Right renal cortex interstitium (tissue), 3 donors: ENCODE measurements around the gene TWF1. TPM values are rescaled to one million over a fixed set of nuclear protein-coding genes. Genes with fewer than 3 reads are reported as not detected.
"Not testable (repeated sequence)": the region's sequence is repeated elsewhere in the genome, so short reads cannot be mapped to it uniquely, and the experiment has no call there.

ENCODE experiments used
- DNase-seq, 3 donors: peaks; one replicate each; pipeline ENCODE4 v3.0.0-alpha.2; 2013; ENCODE audit warnings: low read depth in 3 of 3, low spot score in 2 of 3
- polyA plus RNA-seq, 3 donors: library from polyadenylated mRNA; unstranded; fragments of 120-200 nt; gene quantifications; one replicate each; pipeline ENCODE4 v1.2.1, GENCODE V29; 2013; ENCODE audit not compliant: insufficient read length in 3 of 3

The TWF1 gene
- 10 to 100 TPM; 77.3 to 83.9 (median 81.9) TPM for polyA plus RNA-seq

DNA sequence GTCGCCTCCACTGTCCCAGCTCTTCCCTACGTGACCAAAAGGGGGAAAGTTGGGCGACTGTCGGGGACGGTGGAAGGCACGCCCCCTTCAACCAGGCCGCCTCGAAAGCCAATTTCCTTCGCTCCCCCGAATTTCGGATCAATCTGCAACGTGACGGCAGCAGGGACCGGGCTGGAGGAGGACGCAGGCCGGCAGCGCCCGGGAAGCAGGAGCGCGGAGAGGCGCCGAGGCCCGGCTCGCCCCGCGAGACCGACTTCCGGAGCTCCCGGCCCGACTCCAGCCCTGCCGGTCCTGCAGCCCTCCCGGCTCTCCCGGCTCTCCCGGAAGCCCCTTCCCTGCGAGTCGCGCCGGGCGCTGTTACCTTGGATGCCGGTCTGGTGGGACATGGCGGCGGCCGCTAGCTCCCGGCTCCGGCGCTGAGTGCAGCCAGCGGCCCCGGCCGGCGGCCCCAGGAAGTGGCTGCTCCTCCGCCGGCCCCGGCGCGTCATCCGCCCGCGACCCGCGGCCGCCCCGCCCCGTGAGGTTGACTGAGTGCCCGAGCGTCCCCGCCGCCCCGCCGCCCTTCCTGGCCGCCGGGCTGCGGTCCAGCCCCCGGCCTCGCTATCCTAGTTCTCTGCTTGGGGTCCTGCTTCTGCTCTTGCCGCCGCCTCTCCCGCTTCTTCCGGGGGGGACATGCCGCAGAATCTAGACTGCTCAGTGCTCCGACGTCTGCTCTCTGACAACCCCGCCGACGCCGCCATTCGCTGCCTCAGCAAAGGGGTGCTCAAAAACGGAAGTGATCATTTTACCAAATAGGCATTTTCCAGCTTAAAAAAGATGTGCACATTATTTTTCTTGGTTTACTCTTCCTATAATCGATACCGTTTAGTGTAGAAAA lies at the start of gene TWF1:
Gene TWF1 (minus strand): TSS at position 458 of the 877 bp plus-strand sequence. CDS start 72 bp downstream, at position 386.
- DNase-seq: peak; percentile 73 to 78 (median 75)

DNA sequence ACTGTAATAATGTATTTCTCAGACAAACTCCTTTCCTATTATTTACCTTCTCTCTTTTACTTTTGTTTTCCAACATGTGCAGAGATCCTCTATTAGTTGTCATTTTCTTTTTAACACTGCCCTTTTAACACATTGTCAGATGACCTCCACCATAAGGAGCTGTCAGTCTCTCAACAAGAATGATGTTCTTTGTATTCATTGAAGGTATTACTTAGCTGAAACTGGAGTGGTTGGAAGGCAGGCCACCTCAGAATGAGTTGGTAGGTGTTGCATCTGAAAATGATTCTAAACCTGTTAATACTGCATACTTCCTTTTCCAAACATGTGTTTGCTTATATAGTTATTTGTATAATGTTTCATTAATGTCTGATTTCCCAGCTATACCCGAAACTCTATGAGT lies 46.6 kb upstream of the TWF1 start:
- no peak for DNase-seq

DNA sequence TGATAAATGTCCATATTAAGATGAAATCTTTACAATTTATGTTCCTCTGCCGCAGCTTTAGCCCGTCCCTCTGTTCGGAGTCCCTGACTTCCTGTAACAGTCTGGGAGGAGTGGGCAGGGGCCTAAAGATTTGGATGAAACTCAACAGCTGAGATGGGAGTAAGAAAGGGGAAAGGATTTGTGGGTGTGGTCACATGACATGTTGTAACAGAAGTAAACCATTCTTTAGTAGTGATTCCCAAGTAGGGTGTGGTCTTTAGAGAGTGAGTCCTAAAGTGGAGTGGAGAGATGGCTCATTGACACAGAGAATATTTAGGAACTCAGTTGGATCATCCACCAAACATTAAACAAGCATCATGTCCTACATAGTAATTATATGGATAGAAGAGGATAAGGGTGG lies 42.7 kb upstream of the TWF1 start:
- DNase-seq: no peak

- DNase-seq: no peak
These were observed 42.0 kb upstream of the TWF1 start for GRCh38 chr12:43848226-43848507.

DNA sequence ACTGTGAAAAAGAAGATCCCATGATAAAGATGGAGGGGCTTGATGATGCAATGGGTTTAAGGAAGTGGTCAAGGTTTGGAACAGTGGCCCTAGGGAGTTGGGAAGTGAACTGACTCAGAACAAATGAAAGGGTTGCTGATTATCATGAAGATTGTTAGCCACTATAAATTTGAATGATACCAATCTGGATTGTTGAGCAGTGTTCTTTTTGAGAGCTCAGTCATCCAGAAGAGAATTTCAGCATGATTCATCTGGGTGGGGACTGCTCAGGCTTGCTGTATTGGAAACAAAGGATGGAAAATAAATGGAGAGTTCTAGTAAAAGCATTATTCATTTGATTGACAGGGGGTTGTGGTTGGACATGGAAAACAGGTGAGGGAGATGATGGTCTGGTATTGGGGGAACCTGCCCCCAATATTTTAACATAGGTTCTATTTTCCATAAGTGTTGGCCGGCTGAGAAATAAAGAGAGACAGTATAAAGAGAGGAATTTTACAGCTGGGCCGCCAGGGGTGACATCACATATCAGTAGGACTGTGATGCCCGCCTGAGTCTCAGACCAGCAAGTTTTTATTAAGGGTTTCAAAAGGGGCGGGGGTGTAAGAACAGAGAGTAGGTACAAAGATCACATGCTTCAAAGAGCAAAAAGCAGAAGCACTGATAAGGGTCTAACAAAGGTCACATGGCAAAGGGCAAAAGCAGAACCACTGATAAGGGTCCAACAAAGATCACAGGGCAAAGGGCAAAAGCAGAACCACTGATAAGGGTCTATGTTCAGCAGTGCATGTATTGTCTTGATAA lies 41.5 kb upstream of the TWF1 start:
- DNase-seq: not testable (repeated sequence)

DNA sequence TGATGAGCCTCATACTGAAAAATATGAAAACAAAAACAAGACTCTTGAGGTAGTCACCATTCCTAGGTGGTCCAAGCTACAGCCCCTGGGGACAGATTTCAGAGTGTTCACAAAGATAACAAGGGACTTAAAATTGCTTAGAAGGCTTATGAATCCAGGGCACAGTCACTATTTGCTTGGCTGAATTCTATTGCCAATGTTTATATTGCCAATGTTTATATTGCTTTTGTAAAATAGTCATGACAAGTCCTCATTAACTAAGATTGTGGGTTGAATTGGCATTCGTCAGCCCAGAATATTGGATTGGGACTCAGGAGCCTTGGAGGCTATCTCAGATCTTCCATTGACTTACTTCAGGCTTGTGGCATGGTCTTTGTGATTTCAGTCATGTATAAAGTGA lies 36.1 kb upstream of the TWF1 start:
- DNase-seq: no peak

DNA sequence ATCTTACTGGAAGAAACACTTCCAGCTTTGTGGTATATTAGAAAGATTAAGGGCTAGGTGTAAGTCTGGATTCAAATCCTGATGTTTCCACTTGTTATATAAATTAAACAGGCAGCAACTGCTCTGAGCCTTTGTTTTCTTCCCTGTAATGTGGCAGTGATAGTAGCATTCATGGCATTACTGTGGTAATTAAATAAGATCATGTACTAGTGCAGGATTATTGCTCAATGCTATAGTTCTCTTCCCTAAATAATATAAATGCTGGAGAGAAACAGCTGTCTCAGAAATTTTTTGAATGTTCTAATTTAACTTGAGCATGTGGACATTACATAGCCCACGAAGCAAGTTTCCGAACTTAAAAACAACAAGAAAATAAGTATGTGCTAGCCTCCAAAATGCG lies 35.1 kb upstream of the TWF1 start:
- no peak for DNase-seq

- no peak for DNase-seq
These were observed 34.2 kb upstream of the TWF1 start for GRCh38 chr12:43840338-43840737.

DNA sequence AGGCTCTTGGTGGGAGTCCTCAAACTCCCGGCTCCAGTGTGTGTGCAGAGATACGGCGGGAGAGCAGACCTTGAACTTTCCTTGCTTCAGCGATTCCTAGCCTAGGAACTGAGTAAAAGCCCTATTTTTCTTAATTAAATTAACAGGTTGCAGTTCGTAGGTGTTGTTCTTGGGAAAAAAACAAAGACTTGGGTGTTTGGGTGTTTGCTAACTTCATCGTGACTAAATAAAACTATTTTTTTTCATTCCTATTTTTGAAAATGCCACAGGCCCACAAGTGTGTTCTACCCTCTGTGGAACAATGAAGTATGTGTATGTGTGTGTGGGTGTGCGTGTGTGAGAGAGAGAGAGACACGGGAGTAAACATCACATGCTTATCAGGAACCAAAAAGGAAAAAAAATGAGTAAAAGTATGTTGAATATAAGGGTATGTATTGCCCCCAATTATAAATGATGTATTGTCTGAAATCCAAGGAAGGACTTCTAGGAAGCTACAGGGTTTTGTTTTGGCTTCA lies 30.4 kb upstream of the TWF1 start:
- peak in 1 of 3 donors; percentile 10 for DNase-seq

DNA sequence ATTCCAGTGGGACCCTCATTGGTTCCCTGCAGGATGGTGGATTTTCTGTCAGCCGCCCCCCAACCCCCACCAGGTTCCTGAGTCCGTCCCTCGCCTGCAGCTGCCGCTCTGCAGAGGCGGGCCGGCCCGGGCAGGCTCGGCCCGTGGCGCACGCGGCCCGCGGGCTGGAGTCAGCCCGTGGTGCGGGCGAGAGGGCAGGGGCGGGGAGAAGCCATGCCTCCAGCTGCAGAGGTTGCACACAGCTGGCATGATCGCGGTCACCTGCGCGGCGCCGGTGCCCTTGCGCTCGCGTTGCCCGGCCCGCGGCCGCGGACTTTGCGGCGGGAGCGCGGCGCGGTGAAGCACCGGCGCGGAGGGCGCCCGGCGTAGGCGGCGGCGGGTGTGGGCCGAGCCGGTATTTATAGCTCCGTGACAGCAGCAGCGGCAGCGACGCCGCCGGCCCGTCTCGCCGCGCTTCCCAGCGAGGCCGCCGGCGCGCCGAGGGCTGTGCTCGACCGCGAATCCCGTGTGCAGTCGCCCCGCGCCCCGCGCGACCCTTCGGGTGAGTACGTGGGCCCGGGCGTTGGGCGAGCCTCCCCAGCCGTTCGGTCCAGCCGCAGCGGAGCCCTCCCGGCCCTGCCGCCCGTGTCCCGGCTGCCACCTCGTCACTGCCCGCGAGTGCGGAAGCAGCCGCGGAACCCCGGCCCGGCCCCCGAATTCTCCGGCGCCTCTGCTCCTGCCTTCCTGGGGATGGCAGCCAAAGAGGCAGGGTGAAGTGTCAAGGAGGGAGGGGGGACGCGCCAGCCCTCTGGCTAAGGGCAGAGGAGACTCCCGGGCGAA lies 29.7 kb upstream of the TWF1 start, which contains the start of gene TMEM117:
Gene TMEM117 (plus strand): TSS at position 426 of the 819 bp plus-strand sequence.
- peak; percentile 43 to 58 (median 56) for DNase-seq

- DNase-seq: peak in 2 of 3 donors; percentile 8 to 35
These were observed 29.1 kb upstream of the TWF1 start for GRCh38 chr12:43835264-43835655.

GRCh38 chr12:43832463-43833168 lies 26.5 kb upstream of the TWF1 start:
- no peak for DNase-seq

- DNase-seq: no peak
These were observed 21.0 kb upstream of the TWF1 start for GRCh38 chr12:43827093-43827492.

DNA sequence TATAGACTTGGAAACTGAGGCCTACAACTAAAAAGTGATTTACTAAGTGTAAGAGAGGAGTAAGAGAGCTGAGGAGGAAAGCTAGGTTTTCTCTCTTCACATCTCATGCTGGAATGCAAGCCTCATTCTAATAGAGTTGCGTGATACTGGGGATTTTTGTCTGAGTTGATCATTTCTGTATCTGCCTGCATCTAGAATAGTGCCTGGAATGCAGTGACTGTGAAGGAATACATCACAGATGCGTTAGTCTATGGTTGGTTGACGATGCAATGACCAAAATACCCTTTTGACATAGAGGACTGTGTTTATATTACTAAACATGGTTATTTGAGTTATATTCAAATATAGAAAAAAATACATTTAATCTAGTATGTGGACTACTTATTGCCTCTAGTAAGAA lies 20.6 kb upstream of the TWF1 start:
- DNase-seq: no peak

DNA sequence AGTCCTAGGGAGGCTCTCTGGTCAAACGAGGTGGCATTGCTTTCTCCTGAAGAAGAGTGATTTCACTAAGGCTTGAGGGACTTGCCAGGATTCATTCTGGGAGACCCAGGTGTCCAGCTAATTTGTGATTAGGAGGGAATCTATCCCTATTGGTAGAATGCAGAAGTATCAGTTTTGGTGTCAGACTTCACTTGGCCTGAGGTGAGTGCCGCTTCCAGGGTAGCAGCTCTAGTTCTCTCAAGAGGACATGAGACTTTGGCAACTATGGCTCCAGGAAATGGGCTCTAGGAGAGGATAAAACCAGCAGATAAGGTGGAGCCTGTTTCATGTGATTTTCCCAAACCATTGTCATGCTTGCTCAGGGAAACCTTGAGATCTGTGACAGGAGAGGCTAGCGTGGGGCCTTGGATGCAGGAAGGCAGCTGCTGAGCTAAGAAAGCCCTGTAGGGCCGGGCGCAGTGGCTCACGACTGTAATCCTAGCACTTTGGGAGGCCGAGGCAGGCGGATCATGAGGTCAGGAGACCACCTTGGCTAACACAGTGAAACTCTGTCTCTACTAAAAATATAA lies 18.2 kb upstream of the TWF1 start:
- DNase-seq: no peak

DNA sequence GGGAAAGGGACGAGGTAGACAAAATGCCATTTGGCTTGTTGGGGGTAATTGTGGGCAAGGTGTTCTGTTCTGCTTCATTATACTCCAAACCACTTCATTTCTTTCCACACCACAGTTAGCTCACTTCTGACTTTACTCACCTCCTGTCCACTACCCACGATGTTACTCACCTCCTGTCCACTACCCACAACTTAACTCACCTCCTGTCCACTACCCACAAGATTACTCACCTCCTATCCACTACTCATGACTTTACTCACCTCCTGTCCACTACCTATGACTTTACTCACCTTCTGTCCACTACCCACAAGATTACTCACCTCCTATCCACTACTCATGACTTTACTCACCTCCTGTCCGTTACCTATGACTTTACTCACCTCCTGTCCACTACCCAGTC lies 10.1 kb upstream of the TWF1 start:
- no peak for DNase-seq

DNA sequence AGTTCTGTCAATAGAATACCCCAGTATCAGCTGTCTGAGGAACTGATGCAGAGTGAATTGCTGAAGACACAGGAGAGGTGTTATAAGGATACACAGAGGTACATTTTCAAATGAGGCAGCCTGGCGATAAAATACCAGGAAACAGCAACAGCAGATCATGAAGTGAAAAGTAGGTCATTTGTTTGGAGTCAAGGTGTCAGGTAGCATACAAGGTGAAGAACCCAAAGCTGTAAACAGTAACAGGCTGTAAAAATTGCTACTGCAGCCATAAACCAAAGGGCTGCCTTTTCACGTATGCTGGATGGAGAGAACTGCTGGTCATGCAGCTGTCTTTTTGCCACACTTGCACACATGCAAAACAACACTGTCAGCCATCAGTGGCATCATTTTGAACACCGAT lies 9.3 kb upstream of the TWF1 start:
- DNase-seq: no peak

- no peak for DNase-seq
These were observed 6.8 kb upstream of the TWF1 start for GRCh38 chr12:43812926-43813325.

GRCh38 chr12:43812057-43812456 lies 5.9 kb upstream of the TWF1 start:
- DNase-seq: no peak

- no peak for DNase-seq
These were observed 1.3 kb upstream of the TWF1 start for GRCh38 chr12:43807386-43807785.
